DLD1 (cell line): ENCODE data around the gene ZNF483.
"Not testable (repeated sequence)": the region's sequence is repeated elsewhere in the genome, so short reads cannot be mapped to it uniquely, and the experiment has no call there.

Source experiments
- in situ Hi-C: cut with HindIII; loops from 2 replicates; pipeline ENCODE4 v1.10.0; 2017; ENCODE audit warnings: low sequenced_read_pairs

The ZNF483 gene

DNA sequence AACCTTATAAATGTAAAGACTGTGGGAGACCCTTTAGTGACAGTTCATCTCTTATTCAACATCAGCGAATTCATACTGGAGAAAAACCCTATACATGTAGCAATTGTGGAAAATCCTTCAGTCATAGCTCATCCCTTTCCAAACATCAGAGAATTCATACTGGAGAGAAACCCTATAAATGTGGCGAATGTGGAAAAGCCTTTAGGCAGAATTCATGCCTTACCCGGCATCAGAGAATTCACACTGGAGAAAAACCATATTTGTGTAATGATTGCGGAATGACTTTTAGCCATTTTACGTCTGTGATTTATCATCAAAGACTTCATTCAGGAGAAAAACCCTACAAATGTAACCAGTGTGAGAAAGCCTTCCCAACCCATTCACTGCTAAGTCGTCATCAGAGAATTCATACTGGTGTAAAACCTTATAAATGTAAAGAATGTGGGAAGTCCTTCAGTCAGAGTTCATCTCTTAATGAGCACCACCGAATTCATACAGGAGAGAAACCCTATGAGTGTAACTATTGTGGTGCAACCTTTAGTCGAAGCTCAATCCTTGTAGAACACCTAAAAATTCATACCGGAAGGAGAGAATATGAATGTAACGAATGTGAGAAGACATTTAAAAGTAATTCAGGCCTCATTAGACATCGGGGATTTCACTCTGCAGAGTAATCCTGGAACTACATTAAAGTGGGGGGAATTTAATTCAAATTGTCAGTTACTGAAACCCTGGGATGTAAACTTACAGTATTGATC lies 17.7 kb downstream of the ZNF483 start:
- in situ Hi-C loops: loop anchor here (10.0 kb wide), 1 partner anchor 448 kb away; no protein-coding TSS in a partner anchor

DNA sequence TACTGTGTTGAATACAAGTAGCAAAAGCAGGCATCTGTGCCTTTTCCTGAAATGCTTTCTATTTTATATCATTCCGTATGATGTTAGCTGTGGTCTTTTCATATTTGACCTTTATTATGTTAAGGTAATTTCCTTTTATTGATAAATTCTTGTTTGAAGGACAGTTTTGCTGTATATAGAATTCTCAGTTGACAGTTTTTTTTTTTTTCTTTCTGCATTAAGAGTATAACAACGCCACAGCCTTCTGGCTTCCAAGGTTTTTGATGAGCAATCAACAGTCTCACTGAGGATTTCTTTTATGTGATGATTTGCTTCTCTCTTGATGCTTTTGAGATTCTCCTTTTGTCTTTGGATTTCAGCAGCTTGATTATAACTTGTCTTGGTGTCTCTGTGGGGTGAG lies 23.6 kb downstream of the ZNF483 start:
- in situ Hi-C loops: loop anchor here (10.0 kb wide), 1 partner anchor 454 kb away; no protein-coding TSS in a partner anchor

- in situ Hi-C loops: not testable (repeated sequence)
These were observed 30.4 kb downstream of the ZNF483 start for GRCh38 chr9:111555425-111555824.

DNA sequence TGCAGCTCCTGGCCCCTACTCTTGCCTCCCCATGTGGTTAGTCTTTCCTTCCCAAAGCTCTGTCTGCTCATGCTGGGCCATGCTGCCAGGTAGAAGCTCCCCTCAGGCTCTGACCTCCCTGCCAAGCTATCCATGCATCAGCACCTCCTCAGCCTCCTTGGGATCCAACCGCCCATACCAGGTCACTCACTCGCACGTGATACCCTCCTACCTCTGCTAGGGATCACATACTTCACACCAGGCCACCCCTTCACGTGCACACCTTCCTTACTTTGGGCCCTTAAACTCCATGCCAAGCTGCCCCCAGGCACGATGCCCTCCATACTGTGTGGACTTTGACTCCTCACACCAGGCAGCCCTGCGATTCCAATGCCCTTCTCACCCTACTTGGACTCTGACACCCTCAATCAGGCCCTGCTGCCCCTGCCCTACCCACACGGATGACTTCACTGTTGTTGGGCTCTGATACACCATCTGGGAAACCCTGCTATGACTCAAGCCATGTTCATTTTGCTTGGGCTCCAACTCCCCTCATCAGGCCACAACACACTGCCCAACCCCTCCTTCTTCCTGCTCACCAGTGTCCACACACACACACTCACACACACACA lies 34.1 kb downstream of the ZNF483 start:
- in situ Hi-C loops: no loop called here

DNA sequence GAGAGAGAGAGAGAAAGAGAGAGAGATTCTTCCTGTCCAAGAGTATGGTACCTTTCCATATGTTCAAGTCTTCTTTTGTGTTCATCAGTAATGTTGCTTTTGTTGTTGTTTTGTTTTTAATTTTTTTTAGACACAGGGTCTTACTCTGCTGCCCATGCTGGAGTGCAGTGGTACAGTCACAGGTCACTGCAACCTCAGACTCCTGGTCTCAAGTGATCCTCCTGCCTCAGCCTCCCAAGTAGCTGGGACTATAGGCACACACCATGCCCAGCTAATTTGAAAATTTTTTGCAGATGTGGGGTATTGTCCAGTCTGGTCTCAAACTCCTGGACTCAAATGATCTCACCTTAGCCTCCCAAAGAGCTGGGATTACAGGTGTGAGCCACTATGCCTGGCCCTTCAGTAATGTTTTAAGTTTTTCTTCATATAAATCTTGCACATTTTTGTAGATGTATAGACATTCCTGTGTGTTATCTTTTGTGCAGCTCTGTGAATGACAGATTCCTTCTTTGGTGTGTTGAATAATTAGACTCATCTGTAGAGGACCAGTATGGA lies 36.3 kb downstream of the ZNF483 start:
- in situ Hi-C loops: no loop called here

GRCh38 chr9:111566234-111566633 lies 41.3 kb downstream of the ZNF483 start:
- in situ Hi-C loops: no loop called here

DNA sequence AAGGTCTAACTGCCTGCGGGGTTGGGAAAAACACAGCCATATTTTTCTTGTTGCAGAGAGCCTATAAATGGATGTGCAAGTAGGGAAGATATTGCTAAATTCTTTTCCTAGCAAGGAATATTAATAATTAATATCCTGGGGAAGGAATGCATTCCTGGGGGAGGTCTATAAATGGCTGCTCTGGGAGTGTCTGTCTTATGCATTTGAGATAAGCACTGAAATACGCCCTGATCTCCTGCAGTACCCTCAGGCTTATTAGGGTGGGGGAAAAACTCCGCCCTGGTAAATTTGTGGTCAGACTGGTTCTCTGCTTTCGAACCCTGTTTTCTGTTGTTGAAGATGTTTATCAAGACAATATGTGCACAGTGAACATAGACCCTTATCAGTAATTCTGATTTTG lies 43.1 kb downstream of the ZNF483 start:
- in situ Hi-C loops: not testable (repeated sequence)

- in situ Hi-C loops: no loop called here
These were observed 48.1 kb downstream of the ZNF483 start for GRCh38 chr9:111572950-111573604.

DNA sequence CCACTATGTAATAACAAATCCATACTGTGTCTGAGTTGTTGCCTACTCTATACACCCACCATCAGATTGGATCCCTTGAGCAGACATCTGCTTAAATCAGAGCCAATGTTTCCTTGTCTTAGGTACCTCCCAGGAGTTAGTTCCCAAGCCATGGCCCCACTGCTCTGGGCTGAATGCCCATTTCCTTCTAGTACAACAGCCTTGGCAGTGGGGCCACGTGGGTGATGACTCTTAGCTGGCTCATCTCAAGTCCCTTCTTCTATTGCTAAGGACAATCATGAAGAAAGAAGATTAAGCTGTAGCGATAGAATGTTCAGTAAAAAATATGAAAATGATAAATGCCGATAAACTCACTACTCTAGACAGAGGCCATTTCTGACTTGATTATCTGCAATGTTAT lies 57.9 kb downstream of the ZNF483 start:
- in situ Hi-C loops: no loop called here

DNA sequence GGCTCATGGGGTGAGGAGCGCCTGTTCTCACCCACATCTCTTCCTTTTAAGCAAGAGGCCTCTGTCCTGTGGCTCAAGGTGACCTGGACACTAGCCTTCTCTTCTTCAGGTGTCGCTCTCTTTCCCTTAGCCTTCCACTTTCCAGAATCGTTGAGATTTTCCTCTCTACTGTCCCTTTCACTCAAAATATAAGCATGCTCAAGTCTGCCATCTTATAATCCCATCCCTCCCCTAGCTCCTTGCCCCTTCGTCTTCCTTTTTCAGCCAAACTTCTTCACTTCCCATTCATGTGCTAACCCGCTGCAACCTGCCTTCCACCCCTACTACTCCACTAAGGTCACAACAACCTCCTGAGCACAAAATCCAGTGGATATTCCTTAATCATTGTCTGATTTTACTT lies 61.4 kb downstream of the ZNF483 start:
- in situ Hi-C loops: no loop called here

DNA sequence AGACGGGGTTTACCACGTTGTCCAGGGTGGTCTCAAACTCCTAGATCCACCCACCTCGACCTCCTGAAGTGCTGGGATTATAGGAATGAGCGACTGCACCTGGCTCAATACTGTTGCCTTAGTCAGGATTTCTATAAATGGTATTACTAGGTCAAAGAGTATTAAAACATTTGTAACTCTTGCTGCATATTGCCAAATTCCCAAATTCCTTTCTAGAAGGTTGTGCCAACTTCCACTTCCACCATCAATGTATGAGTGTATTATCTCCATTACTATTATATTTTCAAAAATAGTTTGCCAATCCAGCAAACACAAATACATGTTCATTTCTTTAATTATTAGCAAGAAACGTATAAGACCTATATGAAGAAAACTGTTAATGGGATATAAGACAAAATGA lies 63.9 kb downstream of the ZNF483 start:
- in situ Hi-C loops: no loop called here

- in situ Hi-C loops: loop anchor here (10.0 kb wide), 1 partner anchor 203 kb away; no protein-coding TSS in a partner anchor
These were observed 73.1 kb downstream of the ZNF483 start for GRCh38 chr9:111597852-111598732.

- in situ Hi-C loops: loop anchor here (10.0 kb wide), 1 partner anchor 204 kb away; no protein-coding TSS in a partner anchor
These were observed 73.7 kb downstream of the ZNF483 start for GRCh38 chr9:111598733-111599091.

GRCh38 chr9:111599092-111599954 lies 74.3 kb downstream of the ZNF483 start, which contains the start of gene PTGR1:
Gene PTGR1, minus strand, starts transcription at chr9:111599647. Its CDS starts 2,225 bp downstream, at chr9:111597422.
- in situ Hi-C loops: loop anchor here (10.0 kb wide), 1 partner anchor 205 kb away; no protein-coding TSS in a partner anchor

GRCh38 chr9:111599955-111600343 lies 75.0 kb downstream of the ZNF483 start:
- in situ Hi-C loops: loop anchor here (10.0 kb wide), 1 partner anchor 205 kb away; no protein-coding TSS in a partner anchor

- in situ Hi-C loops: no loop called here
These were observed 76.4 kb downstream of the ZNF483 start for GRCh38 chr9:111601237-111602018.

- in situ Hi-C loops: no loop called here
These were observed 78.1 kb downstream of the ZNF483 start for GRCh38 chr9:111603041-111603440.

DNA sequence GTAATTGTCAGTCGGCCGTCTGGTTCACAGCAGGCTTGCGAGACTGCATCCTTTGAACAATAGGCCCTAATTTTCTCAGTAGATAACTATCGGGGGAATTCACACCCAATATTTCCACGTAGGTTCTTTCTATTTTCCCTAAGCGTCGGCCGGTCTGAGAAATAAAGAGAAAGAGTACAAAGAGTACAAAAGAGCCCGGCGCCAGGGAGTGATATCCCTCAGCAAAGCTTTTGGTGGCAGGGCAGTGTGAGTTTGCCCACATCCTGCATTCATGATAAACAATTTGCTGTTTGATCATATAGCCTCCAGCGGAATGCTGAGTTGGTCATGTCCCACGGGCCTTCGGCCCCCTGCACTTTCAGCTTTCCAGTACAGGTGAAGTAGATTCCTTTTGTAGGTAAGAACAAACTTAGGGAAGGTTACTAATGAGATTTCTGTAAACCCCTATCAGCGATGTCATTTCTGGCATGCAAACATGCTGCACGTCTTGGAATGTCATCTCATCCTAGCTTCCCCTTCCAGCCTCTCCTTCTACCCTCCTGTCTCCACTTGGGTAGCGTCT lies 79.2 kb downstream of the ZNF483 start:
- in situ Hi-C loops: no loop called here
